Measurements from ENCODE around the gene TRUB2. TPM values are rescaled to one million over a fixed set of nuclear protein-coding genes. Genes with fewer than 3 reads are reported as not detected.

Gene TRUB2
- total RNA-seq, 2 donors from 2014 or later, result 7.4 to 8.4 TPM

- peaks cover 53% of the 10 kb centered on the region for H3K36me3 ChIP-seq
- no peak for TF ChIP-seq CTCF (IDR thresholded peaks at IDR 0.05)
- no peaks in the 10 kb centered on the region for H3K4me1 ChIP-seq (ENCODE audit: control insufficient read depth in 1 of 2, low read depth in 2 of 2)
These were observed 65.0 kb downstream of the TRUB2 start for GRCh38 chr9:128257086-128257825.

More at GRCh38 chr9:128257086-128257825, 65.0 kb downstream of the TRUB2 start:
- DNase-seq (ENCODE audit: low spot score) (no peak), ATAC-seq (ENCODE audit: insufficient number of reproducible peaks, low FRiP score, low read depth) (no peak)
- H3K27me3 ChIP-seq (replicated peaks; ENCODE audit: insufficient read depth), result no peaks in the 10 kb centered on the region
- H3K4me3 ChIP-seq, result no peak overlapping the region
- no peak overlapping the region for H3K27ac ChIP-seq
- no peaks in the 10 kb centered on the region for H3K9me3 ChIP-seq

Other genes starting within 250 kb of the TRUB2 start
- gene PTGES2, start 194.7 kb downstream of the TRUB2 start, total RNA-seq, result 10 to 100 TPM; 57.9 to 66.0 TPM
- gene LCN2, start 173.0 kb downstream of the TRUB2 start, total RNA-seq, result not detected
- gene BBLN, start 162.2 kb downstream of the TRUB2 start, total RNA-seq, result 100 to 1,000 TPM; 208 to 329 TPM
- gene CIZ1, start 130.9 kb downstream of the TRUB2 start, total RNA-seq, result 10 to 100 TPM; 68.0 to 86.0 TPM
- gene DNM1, start 119.1 kb downstream of the TRUB2 start, total RNA-seq, result 1 to 10 TPM; 7.2 to 9.7 TPM
- gene GOLGA2, start 46.4 kb downstream of the TRUB2 start, total RNA-seq, result 100 to 1,000 TPM; 115 to 141 TPM
- 10 to 100 TPM; 12.0 to 26.8 TPM for gene SWI5, start 46.2 kb downstream of the TRUB2 start, total RNA-seq
- gene COQ4, start 392 bp upstream of the TRUB2 start, total RNA-seq, result 10 to 100 TPM; 28.7 to 40.1 TPM
- gene SLC27A4, start 18.1 kb upstream of the TRUB2 start, total RNA-seq, result 10 to 100 TPM; 20.9 to 36.8 TPM
- gene URM1, start 48.9 kb upstream of the TRUB2 start, total RNA-seq, result 10 to 100 TPM; 25.3 to 71.8 TPM
- gene CERCAM, start 98.4 kb upstream of the TRUB2 start, total RNA-seq, result 100 to 1,000 TPM in 1 of 2 donors, 10 to 100 TPM in 1; 51.8 to 120 TPM
- gene ODF2, start 133.6 kb upstream of the TRUB2 start, total RNA-seq, result 10 to 100 TPM; 22.5 to 36.5 TPM
- gene GLE1, start 182.3 kb upstream of the TRUB2 start, total RNA-seq, result 10 to 100 TPM; 15.6 to 21.7 TPM
- gene SPTAN1, start 230.1 kb upstream of the TRUB2 start, total RNA-seq, result 100 to 1,000 TPM; 324 to 348 TPM